PFSK-1 (cell line): ENCODE data around the gene ANKRD33.

Source experiments
- POLR2AphosphoS5 ChIP-seq: IDR thresholded peaks from 2 replicates; pipeline ENCODE4 v1.6.1; 2012; ENCODE audit warnings: low read depth, mild to moderate bottlenecking, control low read depth, low read length, moderate library complexity
- SIN3A ChIP-seq: IDR thresholded peaks from 2 replicates; pipeline ENCODE4 v1.6.1; 2012; ENCODE audit warnings: mild to moderate bottlenecking, low read length, moderate library complexity, borderline replicate concordance; ENCODE audit not compliant: insufficient read depth
- TAF1 ChIP-seq: IDR thresholded peaks from 2 replicates; pipeline ENCODE4 v1.6.1; 2012; ENCODE audit warnings: low read length, control low read depth, borderline replicate concordance; ENCODE audit not compliant: insufficient read depth

DNA sequence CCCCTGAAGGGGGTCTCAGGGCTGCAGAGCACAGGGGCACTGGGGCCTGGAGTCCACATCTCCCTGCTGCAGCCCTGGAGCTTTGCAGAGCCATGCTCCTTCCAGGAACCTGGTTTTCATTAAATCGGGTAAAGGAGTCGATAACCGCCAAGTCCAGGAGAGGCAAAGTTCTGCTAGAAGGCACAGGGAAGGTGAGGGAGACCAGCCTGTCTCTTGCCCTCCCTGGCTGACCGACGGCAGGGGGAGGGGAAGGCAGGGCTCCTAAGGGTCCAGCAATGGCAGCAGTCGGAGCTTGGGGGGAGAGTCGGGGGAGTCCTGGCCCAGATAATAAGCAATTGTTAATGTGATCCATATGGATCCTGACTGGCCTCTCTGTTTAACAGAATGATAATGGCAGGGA is 42.4 kb upstream of the ANKRD33 start:
- TF ChIP-seq TAF1 (no peak), POLR2AphosphoS5 (no peak), SIN3A (no peak)
